ENCODE results near the gene ANKRD11.
"Not testable (repeated sequence)": the region's sequence is repeated elsewhere in the genome, so short reads cannot be mapped to it uniquely, and the experiment has no call there.

ANKRD11 gene

DNA sequence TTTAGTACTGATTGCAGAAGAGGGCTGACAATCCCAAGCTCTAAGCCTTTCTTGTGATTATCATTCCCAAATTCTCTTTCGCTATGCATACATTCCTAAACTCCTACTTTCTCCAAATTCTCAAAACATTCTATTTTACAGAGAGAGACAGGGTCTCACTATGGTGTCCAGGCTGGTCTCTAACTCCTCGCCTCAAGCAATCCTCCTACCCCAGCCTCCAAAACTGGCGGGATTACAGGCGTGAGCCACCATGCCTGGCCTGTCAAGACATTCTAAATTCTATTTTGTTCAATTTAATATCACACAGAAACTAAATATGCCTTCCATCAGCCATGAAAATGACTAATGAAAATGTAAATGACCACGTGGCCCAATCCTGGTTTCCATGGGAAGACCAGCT, 39.8 kb downstream of the ANKRD11 start:
- DNase-seq (ENCODE audit: low read depth): no peak

DNA sequence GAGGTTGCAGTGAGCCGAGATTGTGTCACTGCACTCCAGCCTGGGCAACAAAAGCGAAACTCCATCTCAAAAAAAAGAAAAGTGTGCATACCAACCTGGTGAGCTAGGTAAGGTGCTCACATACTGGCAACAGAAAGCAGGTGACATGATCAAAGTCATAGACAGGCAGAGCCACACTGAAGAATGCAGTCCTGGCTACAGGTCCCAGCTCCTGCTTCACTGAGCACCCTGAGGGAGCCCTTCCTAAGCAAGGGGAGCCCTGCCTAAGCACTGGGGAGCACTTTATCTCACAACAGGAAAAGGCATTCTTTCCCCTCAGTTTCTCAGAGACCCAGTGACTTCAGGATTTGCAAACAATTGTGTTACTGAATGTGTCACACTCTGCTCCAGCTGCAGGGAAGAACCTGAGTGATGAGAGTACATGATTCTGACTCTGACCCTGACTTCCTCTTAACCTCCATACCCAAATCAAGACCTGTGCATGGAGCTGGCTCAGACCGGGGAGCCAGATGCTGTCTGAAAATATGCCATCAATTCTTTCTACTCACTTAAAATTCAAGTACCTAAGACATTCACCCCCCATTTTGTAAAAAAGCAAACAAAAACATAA, 40.5 kb downstream of the ANKRD11 start:
- no peak for DNase-seq (ENCODE audit: low read depth)

DNA sequence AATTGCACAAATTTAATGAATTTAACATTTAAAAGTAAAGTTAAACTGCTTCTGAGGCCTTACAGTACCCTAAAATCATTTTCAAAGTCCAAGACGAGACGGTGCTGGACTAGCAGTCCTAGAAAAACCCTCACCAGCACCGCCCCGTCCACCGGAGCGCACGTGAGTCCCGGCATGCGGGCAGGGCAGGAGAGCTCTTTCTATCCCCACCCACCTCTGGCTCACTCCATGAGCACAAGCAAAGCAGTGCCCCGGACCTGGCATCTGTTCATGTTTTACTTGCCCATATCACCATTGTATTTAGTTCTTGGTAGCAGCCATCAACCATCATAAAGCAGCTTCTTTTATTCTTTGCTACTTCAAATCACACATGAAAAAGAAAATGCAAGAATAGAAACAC, 41.7 kb downstream of the ANKRD11 start:
- no peak for DNase-seq (ENCODE audit: low read depth)

DNA sequence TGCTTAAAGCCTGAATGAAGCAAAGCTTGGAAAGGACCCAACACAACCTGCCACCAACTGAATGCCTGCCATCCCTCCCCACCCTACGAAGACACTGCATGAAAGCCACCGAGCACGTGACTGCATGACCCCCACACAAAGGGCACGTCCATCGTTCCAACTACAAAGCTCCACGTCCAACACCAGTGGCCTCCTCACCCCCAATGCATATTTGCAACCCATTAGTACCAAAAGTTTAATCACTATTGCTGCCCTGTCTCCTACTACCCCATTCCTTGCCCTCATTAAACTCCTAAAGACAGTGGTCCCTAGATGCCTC, 43.4 kb downstream of the ANKRD11 start:
- no peak for DNase-seq (ENCODE audit: low read depth)

DNA sequence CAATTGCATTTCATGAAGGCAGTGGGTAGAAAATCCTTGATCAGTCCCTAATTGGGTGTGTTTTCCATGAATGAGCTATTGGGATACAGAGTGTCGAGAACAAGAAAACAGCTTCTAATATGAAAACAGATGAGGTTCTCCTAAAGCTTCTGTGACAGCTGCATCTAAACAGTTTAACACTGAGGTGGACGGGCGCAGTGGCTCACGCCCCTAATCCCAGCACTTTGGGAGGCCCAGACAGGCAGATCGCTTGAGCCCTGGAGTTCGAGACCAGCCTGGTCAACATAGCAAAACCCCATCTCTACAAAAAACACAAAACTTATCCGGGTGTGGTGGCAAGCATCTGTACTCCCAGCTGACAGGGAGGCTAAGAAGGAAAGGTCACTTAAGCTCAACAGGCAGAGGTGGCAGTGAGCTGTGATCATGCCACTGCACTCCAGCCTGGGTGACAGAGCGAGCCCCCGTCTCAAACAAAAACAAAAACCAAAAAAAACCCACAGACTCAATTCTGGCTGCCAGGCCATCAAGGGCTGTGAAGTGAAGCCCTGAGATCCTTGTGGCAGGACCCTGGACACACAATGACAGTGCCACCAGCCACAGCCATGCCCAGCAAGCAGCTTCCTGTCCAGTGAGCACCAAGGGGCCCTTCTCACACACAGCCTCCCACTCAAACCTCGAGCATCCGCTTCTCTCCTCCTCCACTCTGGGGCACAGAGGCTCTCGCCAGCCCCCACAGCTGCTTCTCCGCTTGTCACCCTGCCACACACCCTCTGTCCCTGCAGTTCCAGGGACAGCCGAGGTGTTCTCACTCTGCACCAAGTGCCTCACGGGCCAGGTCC, 44.0 kb downstream of the ANKRD11 start:
- DNase-seq (ENCODE audit: low read depth): no peak

DNA sequence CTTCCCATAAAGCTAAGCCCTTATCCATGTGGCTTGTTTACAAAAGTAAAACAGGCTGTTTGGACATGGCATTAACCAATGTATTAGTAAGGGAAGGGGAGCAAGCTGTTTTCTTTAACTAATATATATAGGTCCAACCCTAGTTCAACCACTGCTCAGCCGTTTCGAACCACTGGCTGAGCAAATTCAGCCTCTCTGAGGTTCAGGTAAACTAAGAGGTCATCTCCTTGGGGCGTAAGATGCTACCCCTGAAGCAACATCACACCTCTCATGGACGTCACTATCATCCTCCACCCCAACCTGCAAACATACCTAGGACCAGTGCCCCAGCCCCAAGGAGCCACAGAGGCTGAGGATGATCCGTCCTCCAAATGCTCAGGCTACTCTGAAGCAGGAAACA, 45.2 kb downstream of the ANKRD11 start:
- no peak for DNase-seq (ENCODE audit: low read depth)

DNA sequence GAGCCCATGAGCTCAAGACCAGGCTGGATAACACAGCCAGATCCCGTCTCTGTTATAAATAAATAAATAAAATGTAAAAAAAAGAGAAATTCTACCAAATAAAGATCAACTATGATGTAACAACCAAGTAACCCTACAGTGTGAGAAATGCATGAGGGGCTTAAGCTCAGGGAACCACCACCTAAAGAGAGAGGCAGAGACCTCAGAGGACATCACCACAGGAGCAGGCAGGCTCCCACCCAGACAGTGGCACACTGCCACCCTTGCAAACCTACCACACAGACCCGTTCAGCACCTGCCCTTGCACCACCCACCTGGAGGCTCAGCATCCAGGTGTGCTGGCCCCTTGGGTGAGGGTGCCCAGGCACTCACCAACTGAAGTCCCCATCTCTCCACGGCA, 45.6 kb downstream of the ANKRD11 start:
- DNase-seq (ENCODE audit: low read depth): no peak

DNA sequence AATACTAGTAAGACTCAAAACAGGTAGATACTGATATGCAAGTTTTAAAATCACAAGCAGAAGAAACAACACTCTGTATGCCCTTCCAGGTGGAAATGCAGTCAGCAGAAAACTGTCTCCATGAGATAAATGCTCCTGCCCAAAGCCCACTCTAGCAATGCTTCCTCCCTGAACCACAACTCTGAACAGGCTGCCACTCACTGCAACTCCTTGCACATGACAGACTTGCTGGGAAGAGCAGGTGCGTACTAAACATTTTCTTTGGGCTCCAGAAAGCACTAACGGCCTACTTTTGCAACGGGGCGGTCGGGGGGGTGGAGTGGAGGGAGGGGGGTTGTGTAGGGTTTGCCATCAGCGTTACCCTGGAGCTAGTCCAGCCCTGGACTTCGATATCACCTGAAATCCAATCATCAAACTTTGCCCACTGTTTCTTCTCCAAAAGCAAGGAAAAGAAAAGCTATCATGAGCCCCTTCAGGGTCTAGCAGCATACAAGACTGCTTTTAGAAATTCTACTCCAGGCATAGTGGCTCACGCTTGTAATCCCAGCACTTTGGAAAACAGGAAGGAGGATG, 46.1 kb downstream of the ANKRD11 start:
- no peak for DNase-seq (ENCODE audit: low read depth)

DNA sequence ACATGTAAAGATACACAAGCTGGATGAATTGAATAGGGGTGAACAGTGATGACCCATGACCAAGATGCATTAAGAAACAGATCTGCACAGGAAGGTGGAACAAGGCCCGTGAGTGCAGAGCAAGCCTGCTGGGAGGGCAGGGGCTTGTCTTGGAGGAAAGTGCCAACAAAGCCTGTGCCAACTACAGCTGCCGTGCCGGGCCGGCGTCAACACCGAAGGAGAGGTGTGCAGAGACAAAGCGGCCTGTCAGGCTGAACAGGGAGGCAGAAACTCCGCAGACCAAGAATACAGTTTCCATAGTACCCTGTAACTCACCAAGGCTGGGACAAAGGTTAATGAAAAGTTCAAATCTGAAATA, 46.7 kb downstream of the ANKRD11 start:
- DNase-seq (ENCODE audit: low read depth): no peak

DNA sequence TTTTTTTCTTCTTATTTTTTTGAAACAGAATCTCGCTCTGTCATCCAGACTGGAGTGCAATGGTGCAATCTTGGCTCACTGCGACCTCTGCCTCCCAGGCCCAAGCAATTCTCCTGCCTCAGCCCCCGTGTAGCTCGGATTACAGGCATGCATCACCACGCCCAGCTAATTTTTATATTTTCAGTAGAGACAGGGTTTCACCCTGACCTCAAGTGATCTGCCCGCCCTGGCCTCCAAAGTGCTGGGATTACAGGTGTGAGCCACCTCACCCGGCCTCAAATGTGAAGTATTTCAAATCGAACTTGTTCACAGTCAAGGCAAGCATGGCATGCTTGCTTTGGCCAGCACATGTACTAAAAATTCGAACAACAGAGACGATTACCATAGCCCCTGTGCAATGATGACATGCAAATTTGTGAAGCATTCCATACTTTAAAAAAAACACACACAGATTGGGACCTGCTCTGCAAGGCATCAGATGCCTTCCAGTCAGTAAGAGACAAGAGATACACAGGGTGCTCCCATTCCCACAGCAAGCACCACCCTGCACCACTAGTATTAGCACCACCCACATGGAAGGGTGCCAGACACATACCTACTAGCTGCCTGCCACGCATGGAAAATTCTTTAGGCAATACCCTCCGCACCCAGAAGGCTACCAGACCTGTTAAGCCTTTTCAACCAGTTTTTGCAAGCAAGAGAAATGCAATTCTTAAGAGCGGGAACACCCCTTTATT, 47.2 kb downstream of the ANKRD11 start:
- DNase-seq (ENCODE audit: low read depth): no peak

DNA sequence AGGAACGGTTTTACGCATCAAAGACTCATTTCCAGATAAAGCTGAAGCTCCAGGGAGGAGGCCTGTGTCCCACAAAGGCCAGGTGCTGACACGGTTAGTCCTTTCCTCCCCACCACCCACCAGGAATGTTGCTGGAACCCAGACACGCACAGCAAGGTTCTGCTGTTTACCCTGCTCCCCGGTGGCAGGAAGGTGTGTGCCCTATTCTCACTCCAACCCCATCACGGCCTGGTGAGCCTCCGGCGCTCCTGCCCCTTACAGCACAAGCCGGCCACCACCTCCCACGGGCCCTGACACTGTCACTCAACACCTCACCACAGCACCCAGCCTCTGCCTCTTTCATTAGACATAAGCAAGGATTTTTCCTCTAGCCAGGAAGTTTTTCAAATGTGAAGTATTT, 47.8 kb downstream of the ANKRD11 start:
- DNase-seq (ENCODE audit: low read depth): no peak

DNA sequence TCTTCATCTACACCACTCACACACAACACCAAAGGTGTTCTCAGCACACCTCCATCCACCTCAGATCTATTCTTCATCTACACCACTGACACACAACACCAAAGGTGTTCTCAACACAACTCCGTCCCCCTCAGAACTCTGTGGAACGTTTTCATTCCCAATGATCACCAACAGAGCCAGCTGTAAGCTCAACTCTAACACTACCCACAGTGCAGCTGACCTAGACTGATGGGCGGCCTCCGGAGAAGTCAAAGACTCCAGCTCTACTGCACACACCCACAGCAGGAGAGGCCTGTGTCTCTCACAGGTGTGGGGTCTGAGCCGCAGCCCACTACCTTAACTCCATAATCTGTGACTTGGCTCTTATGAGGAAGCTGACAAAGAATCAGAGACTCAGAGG, 50.7 kb downstream of the ANKRD11 start:
- DNase-seq (ENCODE audit: low read depth): no peak

DNA sequence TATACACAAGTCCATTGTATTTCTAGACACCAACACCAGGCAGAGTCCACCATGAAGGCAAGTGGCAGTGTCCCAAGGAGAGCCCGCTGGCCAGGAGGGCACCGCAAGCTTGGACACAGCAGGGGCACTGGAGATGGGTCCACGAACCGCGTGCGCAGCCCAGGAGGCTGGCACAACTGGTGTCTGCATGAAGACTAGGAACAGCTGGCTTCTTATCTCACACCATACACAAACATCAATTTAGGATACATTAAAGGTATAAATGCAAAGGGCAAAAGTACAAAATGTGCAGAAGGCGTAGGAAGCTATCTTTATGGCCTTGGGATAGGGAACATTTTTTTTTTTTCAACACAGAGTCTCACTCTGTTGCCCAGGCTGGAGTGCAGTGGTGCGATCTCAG, 52.4 kb downstream of the ANKRD11 start:
- DNase-seq (ENCODE audit: low read depth): no peak

DNA sequence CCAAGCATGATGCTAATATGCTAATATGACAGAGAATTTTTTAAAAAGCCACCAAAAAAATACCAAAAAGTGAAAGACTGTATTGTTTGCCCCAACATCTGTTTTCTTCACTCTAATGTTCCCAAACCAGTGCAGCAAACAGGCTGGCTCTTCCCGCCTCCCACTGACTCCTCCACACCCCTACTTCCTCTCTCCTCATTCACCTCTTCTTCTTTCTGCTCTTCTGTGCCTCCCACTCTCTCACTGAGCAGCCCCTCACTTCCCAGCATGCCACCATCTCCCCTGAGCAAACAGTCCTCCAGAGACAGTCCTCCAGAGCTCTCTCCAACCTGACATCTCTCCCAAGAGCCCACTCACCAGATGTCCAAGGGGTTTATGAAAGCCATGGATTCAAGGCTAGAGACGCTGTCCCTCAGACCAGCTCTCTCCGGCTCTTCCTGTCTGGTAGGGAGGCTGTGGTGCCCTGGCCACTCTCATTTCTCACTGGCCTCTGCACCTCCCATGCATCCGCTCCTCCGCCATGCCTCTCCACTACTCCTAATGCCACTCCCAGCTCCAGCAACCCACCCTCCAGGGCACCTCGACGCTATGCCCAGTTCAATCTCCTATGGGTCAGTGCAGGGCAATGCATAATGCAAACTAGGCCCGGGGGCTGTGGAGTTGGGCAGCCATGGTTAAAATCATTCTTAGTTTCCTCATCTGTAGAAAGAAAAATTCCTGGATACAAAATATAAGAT, 52.9 kb downstream of the ANKRD11 start:
- DNase-seq (ENCODE audit: low read depth): no peak

DNA sequence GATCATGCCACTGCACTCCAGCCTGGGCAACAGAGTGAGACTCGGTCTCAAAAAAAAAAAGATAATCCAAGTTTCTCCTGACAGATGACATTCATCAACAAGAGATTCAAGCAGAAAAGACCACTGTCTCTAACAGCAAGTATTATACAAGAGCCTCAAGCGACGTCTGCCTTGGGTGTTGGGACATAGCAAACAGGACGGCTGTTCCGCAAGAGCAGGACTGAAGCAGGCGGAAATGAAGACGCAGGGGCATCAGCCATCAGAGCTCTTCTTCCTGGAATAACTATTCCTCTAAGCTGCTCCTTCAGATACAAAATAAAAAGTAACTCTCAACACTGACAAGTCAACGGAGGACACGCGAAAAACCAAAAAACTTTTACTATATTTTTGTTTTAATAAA, 54.0 kb downstream of the ANKRD11 start:
- no peak for DNase-seq (ENCODE audit: low read depth)

DNA sequence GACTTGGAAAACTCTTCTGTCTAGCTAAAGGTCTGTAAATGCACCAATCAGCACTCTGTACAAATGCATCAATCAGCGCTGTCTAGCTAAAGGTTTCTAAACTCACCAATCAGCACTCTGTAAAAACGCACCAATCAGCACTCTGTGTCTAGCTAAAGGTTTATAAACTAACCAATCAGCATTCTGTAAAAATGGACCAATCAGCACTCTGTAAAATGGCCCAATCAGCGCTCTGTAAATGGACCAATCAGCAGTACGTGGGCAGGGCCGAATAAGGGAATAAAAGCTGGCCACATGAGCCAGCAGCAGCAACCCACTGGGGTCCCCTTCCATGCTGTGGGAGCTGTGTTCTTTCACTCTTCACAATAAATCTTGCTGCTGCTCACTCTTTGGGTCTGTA, 55.3 kb downstream of the ANKRD11 start:
- not testable (repeated sequence) for DNase-seq (ENCODE audit: low read depth)

DNA sequence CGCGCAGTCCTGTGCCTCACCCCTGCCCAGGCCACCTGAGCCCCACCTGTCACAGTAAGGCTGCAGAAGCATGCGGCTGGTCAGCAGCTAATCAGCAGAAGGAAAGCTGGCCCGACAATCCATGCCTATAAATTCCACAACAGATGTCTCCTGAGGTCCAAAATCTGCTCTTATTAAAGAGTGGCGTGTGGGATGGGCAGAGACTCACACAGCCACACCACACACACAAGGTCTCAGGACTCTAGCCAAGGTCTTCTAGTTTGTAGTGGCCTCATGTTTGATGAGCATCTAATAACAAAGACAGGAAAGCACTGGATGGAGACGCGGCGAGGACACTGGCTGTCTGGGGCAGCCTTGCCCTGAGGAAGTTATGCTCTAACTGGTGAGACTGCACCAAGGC, 55.9 kb downstream of the ANKRD11 start:
- DNase-seq (ENCODE audit: low read depth): no peak

DNA sequence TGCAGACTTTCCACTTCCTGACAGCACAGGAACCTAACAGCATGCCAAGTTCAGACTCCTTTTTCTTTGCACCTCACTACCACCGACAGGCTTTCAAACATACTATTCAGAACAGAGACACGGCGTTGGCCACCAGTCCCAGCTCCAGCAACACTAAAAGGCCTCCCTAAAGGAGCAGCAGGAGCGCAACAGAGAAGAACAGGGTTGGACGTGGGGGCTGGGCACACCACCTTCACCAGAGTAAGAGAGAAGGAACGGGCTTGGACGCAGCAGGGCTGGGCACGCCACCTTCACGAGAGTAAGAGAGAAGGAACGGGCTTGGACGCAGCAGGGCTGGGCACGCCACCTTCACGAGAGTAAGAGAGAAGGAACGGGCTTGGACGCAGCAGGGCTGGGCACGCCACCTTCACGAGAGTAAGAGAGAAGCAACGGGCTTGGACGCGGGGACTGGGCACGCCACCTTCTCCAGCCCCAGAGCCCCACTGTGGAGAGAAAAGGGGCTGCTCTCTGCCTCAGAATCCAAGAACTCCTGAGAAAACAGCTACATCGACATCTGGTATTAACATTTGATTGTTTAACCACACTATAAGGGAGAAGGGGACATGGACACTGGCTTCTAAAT, 56.9 kb downstream of the ANKRD11 start:
- DNase-seq (ENCODE audit: low read depth): not testable (repeated sequence)

DNA sequence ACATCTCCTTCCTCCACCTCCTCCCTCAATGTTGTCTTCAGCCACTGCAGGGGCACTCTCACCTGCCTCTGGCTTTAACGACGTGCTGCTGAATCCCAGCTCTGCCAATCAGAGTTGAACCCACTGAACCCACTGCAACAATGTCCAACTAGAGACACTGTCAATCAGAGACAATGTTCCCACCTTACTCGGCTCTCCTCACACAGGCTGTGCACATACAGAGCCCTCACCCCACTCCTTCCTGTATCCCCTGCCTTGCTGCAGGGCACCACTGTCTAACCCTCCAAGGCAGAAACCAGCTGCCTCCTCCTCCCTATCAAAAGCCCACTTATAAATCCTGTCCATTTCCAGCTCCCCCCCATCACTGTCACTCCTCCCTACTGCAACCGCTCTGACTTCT, 58.7 kb downstream of the ANKRD11 start:
- no peak for DNase-seq (ENCODE audit: low read depth)

DNA sequence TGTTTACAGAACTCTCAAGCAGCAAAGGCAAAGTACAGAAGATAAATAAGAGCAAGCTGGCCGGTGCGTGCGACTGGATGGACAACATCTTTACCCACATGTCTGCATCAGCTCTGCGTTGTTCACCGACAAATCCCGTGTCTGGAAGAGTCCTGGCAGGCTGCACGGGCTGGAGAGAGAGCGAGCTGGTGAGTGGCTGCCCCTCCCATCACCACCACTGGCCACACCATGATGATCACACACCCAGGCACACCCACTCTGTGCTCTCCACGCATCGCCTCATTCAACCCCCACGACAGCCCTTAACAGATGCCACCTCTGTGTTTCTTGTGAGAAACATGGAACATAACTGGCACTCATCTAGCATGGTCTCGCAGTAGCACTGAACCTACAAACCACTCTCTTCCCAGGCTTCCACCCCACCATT, 59.2 kb downstream of the ANKRD11 start:
- DNase-seq (ENCODE audit: low read depth): no peak

DNA sequence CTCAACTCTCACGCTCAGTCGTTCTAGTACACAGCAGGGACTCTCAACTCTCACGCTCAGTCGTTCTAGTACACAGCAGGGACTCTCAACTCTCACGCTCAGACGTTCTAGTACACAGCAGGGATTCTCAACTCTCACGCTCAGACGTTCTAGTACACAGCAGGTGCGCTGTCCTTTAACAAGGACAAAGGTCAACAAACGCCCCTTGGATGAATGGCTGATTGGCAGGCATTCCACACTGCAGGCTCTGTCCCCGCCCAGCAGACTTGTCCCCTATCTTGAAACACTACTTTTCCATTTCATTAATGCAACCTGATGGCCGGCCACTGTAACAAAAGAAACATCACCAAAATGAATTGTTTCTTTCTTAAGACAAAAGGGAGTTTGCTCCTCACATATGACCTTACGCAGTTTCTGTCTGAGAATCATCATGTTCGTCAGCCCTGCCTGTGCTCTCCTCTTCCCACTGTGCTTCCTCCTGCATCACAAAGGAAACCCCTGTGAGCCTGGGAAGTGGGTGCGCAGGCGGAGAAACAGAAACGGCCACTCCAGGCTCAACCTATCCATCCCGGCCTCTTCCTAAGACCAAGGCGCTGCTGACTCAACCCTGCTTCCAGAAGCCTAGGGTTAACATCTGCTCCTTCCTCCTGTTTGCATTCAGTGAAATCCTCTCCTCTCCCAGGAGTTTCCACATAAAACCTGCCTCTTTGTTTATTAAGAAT, 59.8 kb downstream of the ANKRD11 start:
- DNase-seq (ENCODE audit: low read depth): no peak

Measured in stimulated activated CD8-positive, alpha-beta memory T cell treated with anti-CD3 and anti-CD28 coated beads, Interleukin-12 subunit alpha, Interleukin-12 subunit beta, amount 100 ng/mL, for 4 hours (primary cell).